Stomach (tissue), 9 donors: ENCODE measurements around the gene PIAS2. TPM values are rescaled to one million over a fixed set of nuclear protein-coding genes. Genes with fewer than 3 reads are reported as not detected.

Experiments
- DNase-seq, 2 donors: peaks; one replicate each; pipeline versions ENCODE4 v3.0.0 to v3.0.0-alpha.2; 2013 to 2019
- H3K27ac ChIP-seq, 5 donors: fragments of 200-600 bp in 4 of 5; sonication (generic) in 4 of 5; one replicate each; pipeline ENCODE4 v1.5.1; 2013 to 2019; ENCODE audit warnings: mild to moderate bottlenecking in 1 of 5, moderate library complexity in 1 of 5
- H3K27me3 ChIP-seq, 3 donors: fragments of 200-600 bp; sonication (generic); one replicate each; pipeline ENCODE4 v1.5.1; 2017 to 2019; ENCODE audit warnings: mixed run types in 1 of 3
- H3K36me3 ChIP-seq, 4 donors: fragments of 200-600 bp; sonication (generic); 1 replicate in 3 of 4; 2 replicates in 1 of 4; pipeline ENCODE4 v1.5.1; 2016 to 2019
- H3K4me1 ChIP-seq, 4 donors: fragments of 200-600 bp; sonication (generic); one replicate each; pipeline ENCODE4 v1.5.1; 2016 to 2019
- H3K4me3 ChIP-seq, 4 donors: fragments of 200-600 bp; sonication (generic) in 3 of 4; one replicate each; pipeline ENCODE4 v1.5.1; 2016 to 2019; ENCODE audit warnings: mild to moderate bottlenecking in 1 of 4
- H3K9me3 ChIP-seq, 4 donors: fragments of 200-600 bp; sonication (generic); one replicate each; pipeline ENCODE4 v1.5.1; 2016 to 2019
- EP300 ChIP-seq: sonication (generic); formaldehyde crosslinking; IDR thresholded peaks from one replicate; pipeline ENCODE4 v1.6.1; 2017; ENCODE audit warnings: antibody characterized with exemption
- POLR2A ChIP-seq, 4 donors: fragments of 450-650 bp; IDR thresholded peaks; one replicate each; pipeline ENCODE4 v1.6.1; 2016; ENCODE audit warnings: antibody characterized with exemption in 4 of 4, control low read depth in 2 of 4, mild to moderate bottlenecking in 1 of 4, moderate library complexity in 1 of 4
- POLR2AphosphoS5 ChIP-seq, 3 donors: sonication (generic); formaldehyde crosslinking; IDR thresholded peaks; one replicate each; pipeline ENCODE4 v1.6.1; 2016; ENCODE audit warnings: antibody characterized with exemption in 3 of 3
- WGBS, 5 donors: extraction: QIAGEN DNeasy Blood & Tissue Kit in 3 of 5; methylation state at CpG; one replicate each; pipeline versions ENCODE4 v1.1.5 to v1.1.7; 2013 to 2018; 5-methylcytosine and 5-hydroxymethylcytosine counted together
- intact Hi-C: fragments of 100-400 bp; cut with DNase I; formaldehyde crosslinking; loops from one replicate; pipeline ENCODE4 v1.15.1; 2023; ENCODE audit warnings: low total_unique reads
- polyA plus RNA-seq, 3 donors: library from polyadenylated mRNA; stranded (reverse); fragments of 200-250 nt; gene quantifications; one replicate each; pipeline ENCODE4 v1.2.3, GENCODE V29; 2013
- total RNA-seq, 5 donors: library from RNA; depleted of rRNA; stranded (reverse); fragments of >200 nt; gene quantifications; one replicate each; pipeline versions ENCODE4 v1.1.0 to v1.2.3, GENCODE V29; 2014 to 2016
- TF ChIP-seq, protein P1 (sequence below), 7 experiments: fragments of 450-650 bp in 4 of 7; fragments of 200-600 bp in 3 of 7; sonication (generic) in 3 of 7; IDR thresholded peaks; one replicate each; pipeline ENCODE4 v1.5.1; 2016 to 2019; ENCODE audit warnings: antibody characterized with exemption in 7 of 7, control low read depth in 2 of 7, mild to moderate bottlenecking in 1 of 7
- donor health status: healthy with polysubstance abuse.
- donor health status: Bipolar disorder and iron deficiency.
- donor health status: healthy.

Gene PIAS2
- total and polyA plus RNA-seq, 8 donors = 3.4 to 83.4 (median 31.4) TPM

DNA sequence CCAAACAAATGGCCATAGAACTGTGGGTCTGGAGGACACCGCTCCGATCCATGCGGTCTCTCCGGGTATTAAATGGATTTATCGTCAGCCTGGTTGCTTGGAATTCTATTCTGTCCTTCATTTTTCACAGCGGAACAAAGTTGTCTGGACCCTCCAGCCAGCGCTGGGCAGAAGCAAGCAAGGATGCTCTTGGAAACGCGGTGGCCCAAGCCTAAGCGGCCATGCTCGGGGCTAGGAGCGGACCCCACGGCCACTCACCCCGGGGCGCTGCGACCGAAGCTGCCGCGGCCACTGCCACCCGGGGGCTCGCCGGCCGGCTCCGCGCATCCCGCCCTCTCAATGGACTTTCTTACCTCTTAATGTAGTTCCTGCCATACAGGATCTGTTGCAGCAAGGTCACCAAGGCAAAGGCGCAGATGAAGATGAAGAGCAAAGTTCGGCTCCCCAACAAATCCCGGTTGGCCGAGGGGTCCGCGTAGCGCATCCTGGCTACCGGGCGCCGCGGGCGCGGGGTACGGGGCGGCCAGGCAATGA is 161.2 kb downstream of the PIAS2 start:
- Histone ChIP-seq H3K9me3 (no peaks in the 10 kb centered on the region), H3K27ac (no peak overlapping the region), H3K27me3 (peaks cover 17 to 88% (median 52%) of the 10 kb centered on the region in 3 donors), H3K4me3 (peak overlapping the region; percentile 24 to 36 (median 30)), H3K36me3 (no peaks in the 10 kb centered on the region), H3K4me1 (peaks cover 21 to 28% (median 25%) of the 10 kb centered on the region in 4 donors)
- no peak for DNase-seq
- WGBS, 5 donors = 4 to 9% (median 8%) methylated on average over 25 to 41 of the region's 41 CpGs
- TF ChIP-seq POLR2AphosphoS5 (IDR thresholded peaks at IDR 0.05) (no peak), POLR2A (IDR thresholded peaks at IDR 0.05) (no peak), EP300 (no peak)
- TF ChIP-seq, protein P1, sequence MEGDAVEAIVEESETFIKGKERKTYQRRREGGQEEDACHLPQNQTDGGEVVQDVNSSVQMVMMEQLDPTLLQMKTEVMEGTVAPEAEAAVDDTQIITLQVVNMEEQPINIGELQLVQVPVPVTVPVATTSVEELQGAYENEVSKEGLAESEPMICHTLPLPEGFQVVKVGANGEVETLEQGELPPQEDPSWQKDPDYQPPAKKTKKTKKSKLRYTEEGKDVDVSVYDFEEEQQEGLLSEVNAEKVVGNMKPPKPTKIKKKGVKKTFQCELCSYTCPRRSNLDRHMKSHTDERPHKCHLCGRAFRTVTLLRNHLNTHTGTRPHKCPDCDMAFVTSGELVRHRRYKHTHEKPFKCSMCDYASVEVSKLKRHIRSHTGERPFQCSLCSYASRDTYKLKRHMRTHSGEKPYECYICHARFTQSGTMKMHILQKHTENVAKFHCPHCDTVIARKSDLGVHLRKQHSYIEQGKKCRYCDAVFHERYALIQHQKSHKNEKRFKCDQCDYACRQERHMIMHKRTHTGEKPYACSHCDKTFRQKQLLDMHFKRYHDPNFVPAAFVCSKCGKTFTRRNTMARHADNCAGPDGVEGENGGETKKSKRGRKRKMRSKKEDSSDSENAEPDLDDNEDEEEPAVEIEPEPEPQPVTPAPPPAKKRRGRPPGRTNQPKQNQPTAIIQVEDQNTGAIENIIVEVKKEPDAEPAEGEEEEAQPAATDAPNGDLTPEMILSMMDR (IDR thresholded peaks at IDR 0.05) = no peak
- intact Hi-C loops = no loop called here

DNA sequence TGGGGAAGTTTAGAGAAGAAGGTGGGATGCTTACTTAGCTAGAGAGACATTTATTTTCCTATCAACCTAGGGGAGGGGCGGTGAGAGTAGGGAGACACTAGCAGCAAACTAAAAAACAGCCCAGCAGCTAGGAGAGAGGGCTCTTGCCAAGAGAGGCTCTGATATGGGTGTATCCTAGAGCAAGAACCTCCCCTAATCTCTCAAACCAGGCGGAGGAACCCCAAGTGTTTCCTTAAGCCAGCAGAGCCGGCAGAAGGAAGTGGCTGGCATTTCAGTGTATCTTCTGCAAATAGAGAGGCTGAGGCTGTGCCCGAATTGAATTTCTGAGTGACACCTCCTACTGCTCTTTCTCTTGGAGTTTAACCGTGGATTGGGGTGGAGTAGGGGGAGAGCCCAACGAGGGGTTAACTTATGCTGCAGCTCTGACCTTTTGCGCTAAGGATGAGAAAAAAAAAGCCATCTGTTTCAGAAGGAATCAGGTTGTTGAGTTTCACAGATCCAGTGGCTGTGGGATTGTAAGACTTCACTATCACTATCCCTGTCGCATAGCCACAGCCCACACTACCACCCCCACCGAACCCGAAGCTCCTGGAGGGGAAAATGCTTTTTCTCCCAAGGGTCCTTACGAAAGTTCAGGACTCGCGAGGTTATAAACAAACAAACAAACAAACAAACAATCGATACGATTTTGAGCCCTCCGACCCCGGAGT is 161.8 kb downstream of the PIAS2 start:
- intact Hi-C loops = no loop called here
- no peak overlapping the region for H3K27ac ChIP-seq
- no peak for DNase-seq
- peaks cover 21 to 28% (median 25%) of the 10 kb centered on the region in 4 donors for H3K4me1 ChIP-seq
- peaks cover 17 to 82% (median 52%) of the 10 kb centered on the region in 3 donors for H3K27me3 ChIP-seq
- no peaks in the 10 kb centered on the region for H3K9me3 ChIP-seq
- TF ChIP-seq, protein P1 (IDR thresholded peaks at IDR 0.05) = no peak
- no peak for TF ChIP-seq POLR2A (IDR thresholded peaks at IDR 0.05)
- no peak for TF ChIP-seq POLR2AphosphoS5 (IDR thresholded peaks at IDR 0.05)
- TF ChIP-seq EP300 = no peak
- H3K4me3 ChIP-seq = peak overlapping the region in 2 of 4 donors; percentile 33 to 36
- no peaks in the 10 kb centered on the region for H3K36me3 ChIP-seq
- 13 to 20% (median 14%) methylated on average over 17 of the region's 17 CpGs for WGBS, 5 donors

DNA sequence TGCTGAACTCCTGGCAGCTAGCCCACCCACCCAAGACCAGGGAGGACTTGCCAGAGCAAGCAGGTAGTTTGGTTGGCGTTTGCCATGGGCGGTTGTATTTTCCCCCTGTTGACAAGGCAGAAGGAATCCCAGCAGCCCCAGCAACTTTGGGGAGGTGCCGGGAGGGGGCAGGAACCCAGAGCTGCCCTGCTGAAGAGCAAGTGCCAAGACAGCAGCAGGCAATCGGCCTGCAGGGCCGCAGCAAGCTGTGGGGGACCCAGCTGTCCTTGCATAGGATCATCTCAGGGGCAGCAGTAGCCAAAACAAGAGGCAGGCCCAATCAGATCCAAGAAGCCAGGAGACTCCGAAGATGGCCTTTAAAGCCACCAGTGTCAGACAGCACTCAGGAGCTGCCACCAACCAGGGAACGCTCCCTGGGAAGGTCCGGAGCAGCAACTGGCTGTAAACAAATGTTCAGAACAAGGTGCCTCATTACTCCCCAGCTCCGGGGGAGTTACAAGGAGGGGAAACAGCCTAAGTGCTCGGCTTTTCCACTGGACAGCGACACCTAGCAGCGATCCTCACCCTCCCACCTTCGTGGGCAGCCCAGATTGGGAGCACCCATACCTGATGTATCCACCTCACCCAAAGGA is 162.5 kb downstream of the PIAS2 start:
- TF ChIP-seq EP300 = no peak
- TF ChIP-seq, protein P1 (IDR thresholded peaks at IDR 0.05) = no peak
- no peak for TF ChIP-seq POLR2AphosphoS5 (IDR thresholded peaks at IDR 0.05)
- TF ChIP-seq POLR2A (IDR thresholded peaks at IDR 0.05) = no peak
- Histone ChIP-seq H3K4me1 (peaks cover 21 to 28% (median 25%) of the 10 kb centered on the region in 4 donors), H3K27me3 (peaks cover 17 to 75% (median 47%) of the 10 kb centered on the region in 3 donors), H3K36me3 (no peaks in the 10 kb centered on the region), H3K27ac (no peak overlapping the region), H3K4me3 (no peak overlapping the region), H3K9me3 (no peaks in the 10 kb centered on the region)
- 38 to 52% (median 44%) methylated on average over 10 to 13 of the region's 13 CpGs for WGBS, 5 donors
- intact Hi-C loops = no loop called here
- DNase-seq = no peak

DNA sequence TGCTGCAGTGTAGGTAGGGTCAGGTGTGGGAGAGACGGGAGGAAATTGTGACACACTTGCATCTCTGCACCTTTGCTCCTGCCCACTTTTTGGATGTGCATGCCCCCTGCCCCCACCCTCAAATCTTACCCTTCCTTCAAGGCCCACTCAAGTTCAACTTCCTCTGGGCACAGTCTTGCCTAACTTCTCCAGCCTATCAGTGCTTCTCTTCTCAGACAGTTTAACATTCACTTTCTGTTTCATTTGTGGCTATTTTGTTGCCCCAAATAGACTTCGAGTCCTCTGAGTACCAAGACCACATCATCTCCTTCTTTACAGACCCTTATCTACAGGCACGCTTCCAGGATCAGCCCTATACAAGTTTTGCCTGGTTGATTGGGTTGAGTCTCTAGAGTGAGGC is 163.1 kb downstream of the PIAS2 start:
- DNase-seq = no peak
- H3K27me3 ChIP-seq = peaks cover 17 to 69% (median 43%) of the 10 kb centered on the region in 3 donors
- WGBS, 5 donors = 57 to 77% (median 69%) methylated on average over 3 of the region's 3 CpGs
- H3K4me1 ChIP-seq = peaks cover 21 to 28% (median 25%) of the 10 kb centered on the region in 4 donors
- H3K9me3 ChIP-seq = no peaks in the 10 kb centered on the region
- intact Hi-C loops = no loop called here
- H3K27ac ChIP-seq = no peak overlapping the region
- no peak overlapping the region for H3K4me3 ChIP-seq
- TF ChIP-seq POLR2AphosphoS5 (IDR thresholded peaks at IDR 0.05) (no peak), EP300 (no peak), POLR2A (IDR thresholded peaks at IDR 0.05) (no peak)
- TF ChIP-seq, protein P1 (IDR thresholded peaks at IDR 0.05) = no peak
- no peaks in the 10 kb centered on the region for H3K36me3 ChIP-seq
